ENCODE data around the gene ZNG1F.
"Not testable (repeated sequence)": the region's sequence is repeated elsewhere in the genome, so short reads cannot be mapped to it uniquely, and the experiment has no call there.

DNA sequence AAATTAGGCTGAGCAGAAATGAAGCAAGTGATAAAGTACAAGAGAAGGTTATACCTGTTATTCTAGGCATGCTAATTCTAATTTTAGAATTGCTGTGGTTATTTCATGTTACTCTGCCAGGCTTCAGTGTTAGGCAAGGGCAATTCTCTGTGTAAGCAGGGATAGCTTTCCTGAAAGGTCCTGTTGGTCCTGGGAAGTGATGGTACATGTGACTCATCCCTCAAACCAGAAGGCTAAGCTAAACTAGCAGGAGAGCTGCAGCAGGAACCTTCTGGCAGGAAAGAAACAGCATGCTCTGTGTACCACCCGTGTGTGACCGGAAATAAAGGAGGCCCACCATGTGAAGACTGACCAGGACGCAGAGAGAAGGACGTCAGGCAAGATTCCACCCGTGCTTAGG is 69.4 kb downstream of the ZNG1F start:
- TF ChIP-seq POLR2A (IDR thresholded peaks at IDR 0.05) = not testable (repeated sequence)
- TF ChIP-seq, protein P1, sequence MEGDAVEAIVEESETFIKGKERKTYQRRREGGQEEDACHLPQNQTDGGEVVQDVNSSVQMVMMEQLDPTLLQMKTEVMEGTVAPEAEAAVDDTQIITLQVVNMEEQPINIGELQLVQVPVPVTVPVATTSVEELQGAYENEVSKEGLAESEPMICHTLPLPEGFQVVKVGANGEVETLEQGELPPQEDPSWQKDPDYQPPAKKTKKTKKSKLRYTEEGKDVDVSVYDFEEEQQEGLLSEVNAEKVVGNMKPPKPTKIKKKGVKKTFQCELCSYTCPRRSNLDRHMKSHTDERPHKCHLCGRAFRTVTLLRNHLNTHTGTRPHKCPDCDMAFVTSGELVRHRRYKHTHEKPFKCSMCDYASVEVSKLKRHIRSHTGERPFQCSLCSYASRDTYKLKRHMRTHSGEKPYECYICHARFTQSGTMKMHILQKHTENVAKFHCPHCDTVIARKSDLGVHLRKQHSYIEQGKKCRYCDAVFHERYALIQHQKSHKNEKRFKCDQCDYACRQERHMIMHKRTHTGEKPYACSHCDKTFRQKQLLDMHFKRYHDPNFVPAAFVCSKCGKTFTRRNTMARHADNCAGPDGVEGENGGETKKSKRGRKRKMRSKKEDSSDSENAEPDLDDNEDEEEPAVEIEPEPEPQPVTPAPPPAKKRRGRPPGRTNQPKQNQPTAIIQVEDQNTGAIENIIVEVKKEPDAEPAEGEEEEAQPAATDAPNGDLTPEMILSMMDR (IDR thresholded peaks at IDR 0.05) = not testable (repeated sequence)

Measured in heart left ventricle (tissue), 13 donors.